HuH-7 (cell line): Measurements from ENCODE around the gene PSMB1.
"Not testable (repeated sequence)": the region's sequence is repeated elsewhere in the genome, so short reads cannot be mapped to it uniquely, and the experiment has no call there.

ENCODE experiments used
- DNase-seq: peaks from one replicate; pipeline ENCODE4 v3.0.0; 2011; ENCODE audit warnings: low spot score

Gene PSMB1

GRCh38 chr6:170502733-170503413, 50.2 kb downstream of the PSMB1 start:
- not testable (repeated sequence) for DNase-seq

GRCh38 chr6:170502268-170502667, 50.8 kb downstream of the PSMB1 start:
- DNase-seq = not testable (repeated sequence)

- no peak for DNase-seq
Measured at GRCh38 chr6:170500955-170501590, 52.0 kb downstream of the PSMB1 start.

- DNase-seq = no peak
Measured at GRCh38 chr6:170497841-170498301, 55.2 kb downstream of the PSMB1 start.

GRCh38 chr6:170493354-170493753, 59.8 kb downstream of the PSMB1 start:
- DNase-seq = no peak

- DNase-seq = no peak
Measured at GRCh38 chr6:170490259-170490658, 62.8 kb downstream of the PSMB1 start.

GRCh38 chr6:170489836-170490235, 63.3 kb downstream of the PSMB1 start:
- no peak for DNase-seq

- no peak for DNase-seq
Measured at GRCh38 chr6:170487707-170488329, 65.3 kb downstream of the PSMB1 start.

GRCh38 chr6:170485159-170485558, 67.9 kb downstream of the PSMB1 start:
- DNase-seq = no peak
